HS-5 (cell line): ENCODE measurements around the gene CMKLR1.
A peak's percentile ranks its signal among the peaks of the same experiment; 100 is the strongest.

ENCODE experiments used
- DNase-seq: peaks from one replicate; pipeline ENCODE4 v3.0.0-alpha.2; 2012; ENCODE audit warnings: low read depth

The CMKLR1 gene, protein sequence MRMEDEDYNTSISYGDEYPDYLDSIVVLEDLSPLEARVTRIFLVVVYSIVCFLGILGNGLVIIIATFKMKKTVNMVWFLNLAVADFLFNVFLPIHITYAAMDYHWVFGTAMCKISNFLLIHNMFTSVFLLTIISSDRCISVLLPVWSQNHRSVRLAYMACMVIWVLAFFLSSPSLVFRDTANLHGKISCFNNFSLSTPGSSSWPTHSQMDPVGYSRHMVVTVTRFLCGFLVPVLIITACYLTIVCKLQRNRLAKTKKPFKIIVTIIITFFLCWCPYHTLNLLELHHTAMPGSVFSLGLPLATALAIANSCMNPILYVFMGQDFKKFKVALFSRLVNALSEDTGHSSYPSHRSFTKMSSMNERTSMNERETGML

DNA sequence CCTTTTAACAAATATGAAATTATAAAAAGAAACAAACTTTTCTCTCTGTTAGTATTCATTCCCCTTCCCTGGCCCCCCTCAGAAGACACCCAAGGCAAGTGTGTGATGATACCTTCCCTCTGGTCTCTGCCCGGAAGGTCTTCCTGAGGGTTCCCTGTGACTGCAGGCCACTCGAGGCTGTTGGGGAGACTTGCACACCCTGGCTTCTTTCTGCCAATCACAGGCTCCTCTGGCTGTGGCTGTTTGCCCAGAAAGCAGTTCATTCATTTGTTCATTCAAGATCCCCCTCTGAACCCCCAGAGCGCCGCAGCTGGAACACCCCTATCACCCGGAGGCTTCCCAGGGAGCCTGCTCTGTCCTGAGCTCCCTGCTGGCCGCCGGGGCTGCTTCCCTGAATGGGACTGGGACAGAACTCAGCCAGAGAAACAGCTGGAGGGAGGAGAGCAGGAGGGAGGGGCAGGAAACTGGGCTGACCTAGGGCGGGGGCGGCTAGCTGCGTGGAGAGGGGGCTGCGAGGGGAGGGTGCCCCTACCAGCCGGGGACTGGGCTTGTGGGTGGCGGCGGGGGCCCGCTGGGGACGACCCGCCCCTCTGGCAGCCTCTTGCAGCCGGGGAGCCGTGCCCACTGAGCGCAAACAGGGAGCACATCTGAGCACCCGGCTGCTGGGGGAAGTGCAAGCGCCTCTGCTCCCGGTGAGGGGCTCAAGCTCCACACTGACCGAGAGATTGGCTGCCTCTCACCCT, at the start of gene CMKLR1:
Gene CMKLR1, minus strand, starts transcription at position 397 of the 743 bp plus-strand sequence. CDS start 45,720 bp downstream, outside the sequence.
- DNase-seq: no peak

DNA sequence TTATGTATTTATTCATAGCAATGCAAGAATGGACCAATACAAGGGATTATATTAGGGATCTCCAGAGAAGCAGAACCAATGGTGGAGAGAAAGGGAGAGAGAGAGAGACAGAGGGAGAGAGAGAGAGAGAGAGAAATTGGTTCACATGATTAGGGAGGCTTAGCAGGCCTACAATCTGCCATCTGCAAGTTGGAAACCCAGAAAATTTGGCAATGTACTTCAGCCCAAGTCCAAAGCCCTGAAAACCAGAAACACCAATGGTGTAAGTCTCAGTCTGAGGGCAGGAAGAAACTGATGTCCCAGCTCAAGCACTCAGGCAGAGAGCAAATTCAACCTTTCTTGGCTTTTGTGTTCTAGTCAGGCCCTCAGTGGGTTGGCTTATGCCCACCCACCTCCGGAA, 48.7 kb upstream of the CMKLR1 start:
- no peak for DNase-seq

GRCh38 chr12:108386709-108387360, 47.7 kb upstream of the CMKLR1 start:
- no peak for DNase-seq

DNA sequence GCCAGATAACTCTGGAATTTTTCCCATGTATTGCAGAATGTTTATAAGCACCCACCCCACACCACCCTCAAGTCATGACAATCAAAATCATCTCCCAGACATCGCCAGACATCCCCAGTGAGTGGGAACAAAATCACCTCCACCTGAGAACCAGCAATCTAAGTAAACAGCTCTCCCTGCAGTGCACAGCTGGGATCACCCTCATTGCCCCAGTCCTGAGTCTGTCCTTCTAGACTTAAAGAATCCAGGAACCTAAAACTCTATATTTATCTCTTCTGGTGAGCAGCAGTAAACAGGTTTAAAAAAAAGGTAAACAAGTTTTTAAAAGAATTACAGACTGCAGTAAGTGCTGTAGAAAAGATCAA, 43.3 kb upstream of the CMKLR1 start:
- DNase-seq: no peak

- DNase-seq: no peak
Observed at GRCh38 chr12:108381787-108382436, 42.8 kb upstream of the CMKLR1 start.

DNA sequence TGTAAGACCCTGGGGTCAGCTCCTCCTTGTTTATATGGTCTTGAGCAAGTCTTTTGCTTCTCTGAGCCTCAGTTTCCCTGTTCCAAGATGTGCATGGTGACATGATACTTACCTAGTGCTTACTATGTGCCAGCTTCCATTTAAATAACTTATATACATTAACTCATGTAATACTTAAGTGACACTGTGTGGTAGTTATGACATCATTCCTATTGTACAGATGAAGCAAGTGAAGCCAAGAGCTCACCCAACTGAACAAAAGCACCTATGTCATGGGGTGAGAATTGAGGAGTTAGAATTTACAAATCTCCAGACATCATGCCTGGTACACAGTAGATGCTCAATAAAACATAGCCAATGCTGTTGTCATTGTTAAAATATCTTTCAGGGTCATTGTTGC, 41.3 kb upstream of the CMKLR1 start:
- no peak for DNase-seq

DNA sequence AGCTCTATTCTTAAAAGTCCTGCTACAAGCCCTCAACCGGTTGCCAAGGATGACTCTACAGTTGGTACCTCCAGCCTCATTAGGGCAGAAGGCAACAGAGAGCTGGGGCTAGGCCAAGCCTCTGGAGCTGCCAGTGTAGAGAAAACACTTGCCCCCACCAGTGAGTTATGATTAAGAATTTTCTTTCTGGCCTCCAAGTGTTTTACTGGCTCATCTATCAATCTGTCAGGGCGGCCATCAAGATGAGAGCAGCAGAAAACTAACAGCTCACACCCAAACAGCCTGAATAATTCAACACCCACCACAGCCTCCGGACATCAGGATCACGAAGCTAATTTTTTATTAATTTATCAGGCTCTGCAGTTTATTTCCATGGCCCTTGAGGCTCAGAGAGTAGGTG, 40.7 kb upstream of the CMKLR1 start:
- no peak for DNase-seq

DNA sequence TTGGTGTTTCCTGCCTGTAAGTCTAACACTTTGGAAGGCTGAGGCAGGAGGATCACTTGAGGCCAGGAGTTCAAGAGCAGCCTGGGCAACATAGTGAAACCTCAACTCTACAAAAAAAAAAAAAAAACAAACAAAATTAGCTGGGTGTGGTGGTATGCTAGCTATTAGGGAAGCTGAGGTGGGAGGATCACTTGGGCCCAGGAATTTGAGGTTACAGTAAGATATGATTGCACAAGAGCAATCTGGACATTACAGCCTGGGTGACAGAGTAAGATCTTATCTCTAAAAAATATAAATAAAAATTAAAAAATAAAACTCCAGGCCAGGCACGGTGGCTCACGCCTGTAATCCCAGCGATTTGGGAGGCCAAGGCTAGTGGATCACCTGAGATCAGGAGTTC, 39.8 kb upstream of the CMKLR1 start:
- DNase-seq: no peak

DNA sequence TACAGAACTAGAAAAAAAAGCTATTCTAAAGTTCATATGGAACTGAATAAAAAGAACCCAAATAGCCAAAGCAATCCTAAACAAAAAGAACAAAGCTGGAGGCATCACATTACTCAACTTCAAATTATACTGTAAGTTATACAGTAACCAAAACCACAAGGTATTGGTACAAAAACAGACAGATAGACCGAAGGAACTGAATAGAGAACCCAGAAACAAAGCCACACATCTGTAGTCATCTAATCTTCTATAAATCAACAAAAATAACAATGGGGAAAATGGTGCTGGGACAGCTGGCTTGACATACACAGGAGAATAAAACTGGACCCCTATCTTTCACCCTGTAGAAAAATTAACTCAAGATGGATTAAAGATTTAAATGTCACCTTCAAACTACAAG, 38.1 kb upstream of the CMKLR1 start:
- DNase-seq: no peak

DNA sequence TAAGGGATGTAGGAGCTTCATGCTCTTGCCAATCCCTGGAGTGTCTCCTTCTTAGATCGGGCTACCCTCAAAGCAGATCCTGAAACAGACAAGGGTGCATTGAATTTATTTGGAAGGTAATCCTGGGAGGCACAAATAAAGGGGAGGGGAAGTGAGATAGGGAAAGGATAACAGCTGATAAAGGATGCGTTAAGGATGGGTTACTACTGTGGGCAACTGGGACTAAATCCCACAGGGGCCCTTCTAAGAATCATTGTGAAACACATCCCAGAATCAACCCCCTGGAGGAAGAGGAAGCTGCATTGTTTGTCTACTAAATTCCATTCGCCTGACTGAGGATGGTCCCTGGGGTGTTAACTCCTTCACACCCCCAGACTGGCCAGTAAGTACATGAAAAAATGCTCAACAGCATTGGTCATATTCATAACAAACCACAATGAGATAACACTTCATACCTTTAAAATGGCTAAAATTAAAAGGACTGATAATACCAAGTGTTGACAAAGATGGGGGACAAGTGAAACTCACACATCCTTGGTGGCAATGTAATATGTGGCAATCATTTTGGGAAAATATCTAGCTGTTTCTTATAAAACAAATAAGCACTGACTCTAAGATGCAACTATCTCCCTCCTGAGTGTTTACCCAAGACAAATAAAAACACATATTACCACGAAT, 37.0 kb upstream of the CMKLR1 start:
- DNase-seq: no peak

GRCh38 chr12:108374596-108375320, 35.6 kb upstream of the CMKLR1 start:
- DNase-seq: no peak

DNA sequence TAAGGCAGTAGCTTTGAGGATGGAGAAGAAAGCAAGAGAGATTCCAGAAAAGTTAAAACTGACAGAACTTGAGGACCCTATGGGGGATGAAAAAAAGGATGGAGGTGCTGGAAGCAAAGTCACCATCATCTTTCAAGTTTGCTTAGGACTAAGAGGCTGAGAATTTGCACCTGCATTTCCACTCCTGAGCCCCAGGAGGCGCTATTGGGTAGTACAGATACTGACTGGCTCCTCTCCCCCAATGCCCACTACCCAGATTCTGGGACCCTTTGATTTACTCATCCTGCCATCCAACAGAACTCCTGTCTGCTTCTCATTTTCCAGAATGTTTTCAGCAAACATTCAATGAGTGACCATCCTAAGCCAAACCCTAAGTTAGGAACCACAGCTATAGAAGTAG, 34.0 kb upstream of the CMKLR1 start:
- DNase-seq: no peak

DNA sequence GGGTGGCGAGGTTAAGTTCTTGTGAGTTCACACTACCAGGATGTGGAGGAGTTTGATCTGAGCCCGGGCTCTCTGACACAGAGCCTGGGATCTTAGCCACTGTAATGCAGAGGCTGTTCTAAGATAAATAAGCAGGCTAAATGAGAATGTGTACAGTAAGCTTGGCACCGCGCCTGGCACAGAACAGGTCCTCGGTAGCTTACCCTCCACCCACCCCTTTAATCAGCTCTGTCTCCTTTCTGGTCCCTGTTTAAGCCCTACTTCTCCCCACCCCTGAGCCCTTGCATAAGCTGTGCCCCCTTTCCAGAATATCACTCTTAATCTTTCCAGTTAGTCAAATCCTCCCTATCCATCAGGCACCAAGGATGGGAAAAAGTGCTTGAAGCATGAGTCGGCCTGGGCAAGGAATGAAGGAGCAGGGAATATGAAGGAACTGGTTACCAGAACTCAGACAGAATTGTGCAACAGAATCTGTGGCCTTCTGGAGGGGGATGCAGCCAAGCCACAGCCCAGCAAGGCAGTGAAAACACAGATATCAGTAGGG, 32.8 kb upstream of the CMKLR1 start:
- peak; percentile 46 for DNase-seq

- no peak for DNase-seq
Observed at GRCh38 chr12:108370415-108370814, 31.3 kb upstream of the CMKLR1 start.

- DNase-seq: no peak
Observed at GRCh38 chr12:108369736-108370396, 30.8 kb upstream of the CMKLR1 start.

GRCh38 chr12:108368089-108368488, 29.0 kb upstream of the CMKLR1 start:
- DNase-seq: no peak

DNA sequence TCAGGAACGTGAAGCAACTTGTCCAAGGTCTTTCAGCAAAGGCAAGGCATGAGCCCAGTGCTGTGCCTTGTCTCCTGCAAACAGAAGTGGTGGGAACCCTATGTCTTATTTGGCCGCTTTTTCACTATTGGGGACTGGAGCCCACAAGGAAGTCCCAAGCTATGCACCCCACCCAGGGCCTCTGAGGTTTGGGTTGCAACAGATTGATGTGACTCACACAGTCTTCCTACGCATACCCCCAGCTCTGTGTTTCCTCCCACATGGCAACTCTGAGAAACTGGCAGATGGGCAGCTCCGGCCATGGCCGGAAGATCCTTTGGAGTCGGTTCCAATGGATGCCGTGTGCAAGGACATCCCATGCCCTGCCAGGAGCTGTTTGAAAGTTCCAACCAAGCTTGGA, 28.3 kb upstream of the CMKLR1 start:
- no peak for DNase-seq

- no peak for DNase-seq
Observed at GRCh38 chr12:108365324-108365723, 26.2 kb upstream of the CMKLR1 start.

- no peak for DNase-seq
Observed at GRCh38 chr12:108364879-108365278, 25.8 kb upstream of the CMKLR1 start.

DNA sequence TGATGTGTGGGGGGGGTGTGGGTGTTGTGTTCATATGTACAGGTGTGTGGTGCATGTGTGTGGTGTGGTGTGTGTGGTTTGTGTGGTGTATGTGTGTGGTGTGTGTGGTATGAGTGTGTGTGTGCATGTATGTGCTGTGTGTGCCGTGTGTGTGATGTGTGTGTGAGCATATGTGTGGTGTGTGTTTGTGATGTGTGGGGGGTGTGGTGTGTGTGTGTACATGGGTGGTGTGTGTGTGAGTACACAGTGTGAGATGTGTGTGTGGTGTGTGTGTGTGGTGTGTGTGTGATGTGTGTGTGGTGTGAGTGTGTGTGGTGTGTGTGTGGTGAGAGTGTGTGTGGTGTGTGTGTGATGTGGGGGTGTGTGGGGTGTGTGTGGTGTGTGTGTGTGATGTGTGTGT, 24.5 kb upstream of the CMKLR1 start:
- no peak for DNase-seq
